HG02943 (cell line): ENCODE results near the gene ACTN2.
A peak's percentile ranks its signal among the peaks of the same experiment; 100 is the strongest.

ENCODE experiments used
- ATAC-seq: cut with Tn5 transposase; IDR thresholded peaks from one replicate; pipeline ENCODE4 v1.9.1; 2021; ENCODE audit warnings: mild to moderate bottlenecking, low read depth, moderate library complexity; ENCODE audit not compliant: unreplicated experiment

Gene ACTN2

GRCh38 chr1:236765831-236766230 is 79.5 kb downstream of the ACTN2 start:
- ATAC-seq = no peak

GRCh38 chr1:236766506-236766905 is 80.2 kb downstream of the ACTN2 start:
- no peak for ATAC-seq

GRCh38 chr1:236767276-236767675 is 81.0 kb downstream of the ACTN2 start:
- no peak for ATAC-seq

- ATAC-seq = no peak
These were observed 82.3 kb downstream of the ACTN2 start for GRCh38 chr1:236768601-236769000.

GRCh38 chr1:236773919-236774318 is 87.6 kb downstream of the ACTN2 start:
- no peak for ATAC-seq

- ATAC-seq = no peak
These were observed 88.6 kb downstream of the ACTN2 start for GRCh38 chr1:236774926-236775325.

GRCh38 chr1:236779312-236779711 is 93.0 kb downstream of the ACTN2 start:
- ATAC-seq = no peak

GRCh38 chr1:236785477-236785876 is 99.2 kb downstream of the ACTN2 start:
- ATAC-seq = no peak

- ATAC-seq = no peak
These were observed 100.2 kb downstream of the ACTN2 start for GRCh38 chr1:236786453-236786852.

- no peak for ATAC-seq
These were observed 108.3 kb downstream of the ACTN2 start for GRCh38 chr1:236794585-236795034.

GRCh38 chr1:236795035-236795756 is 108.9 kb downstream of the ACTN2 start, which contains the start of gene MTR:
Gene MTR, plus strand, starts transcription at chr1:236795292. Its CDS starts 412 bp downstream, at chr1:236795704.
- ATAC-seq = peak; percentile 99

GRCh38 chr1:236795757-236796667 is 109.7 kb downstream of the ACTN2 start:
- peak; percentile 29 for ATAC-seq

- ATAC-seq = no peak
These were observed 112.7 kb downstream of the ACTN2 start for GRCh38 chr1:236799001-236799400.

- no peak for ATAC-seq
These were observed 113.8 kb downstream of the ACTN2 start for GRCh38 chr1:236800002-236800620.

GRCh38 chr1:236800623-236801022 is 114.3 kb downstream of the ACTN2 start:
- ATAC-seq = no peak

GRCh38 chr1:236802264-236802663 is 116.0 kb downstream of the ACTN2 start:
- no peak for ATAC-seq

- ATAC-seq = no peak
These were observed 120.3 kb downstream of the ACTN2 start for GRCh38 chr1:236806634-236807033.

- no peak for ATAC-seq
These were observed 121.7 kb downstream of the ACTN2 start for GRCh38 chr1:236808005-236808404.

- no peak for ATAC-seq
These were observed 122.3 kb downstream of the ACTN2 start for GRCh38 chr1:236808564-236809130.

GRCh38 chr1:236809148-236809547 is 122.8 kb downstream of the ACTN2 start:
- no peak for ATAC-seq

GRCh38 chr1:236810018-236810417 is 123.7 kb downstream of the ACTN2 start:
- ATAC-seq = no peak
